AG08395 (cell line): ENCODE data around the gene P2RY2.
"Not testable (repeated sequence)": the region's sequence is repeated elsewhere in the genome, so short reads cannot be mapped to it uniquely, and the experiment has no call there.

Experiments
- DNase-seq: peaks from one replicate; pipeline ENCODE4 v3.0.0; 2012; ENCODE audit warnings: mixed read lengths, low spot score

The P2RY2 gene

DNA sequence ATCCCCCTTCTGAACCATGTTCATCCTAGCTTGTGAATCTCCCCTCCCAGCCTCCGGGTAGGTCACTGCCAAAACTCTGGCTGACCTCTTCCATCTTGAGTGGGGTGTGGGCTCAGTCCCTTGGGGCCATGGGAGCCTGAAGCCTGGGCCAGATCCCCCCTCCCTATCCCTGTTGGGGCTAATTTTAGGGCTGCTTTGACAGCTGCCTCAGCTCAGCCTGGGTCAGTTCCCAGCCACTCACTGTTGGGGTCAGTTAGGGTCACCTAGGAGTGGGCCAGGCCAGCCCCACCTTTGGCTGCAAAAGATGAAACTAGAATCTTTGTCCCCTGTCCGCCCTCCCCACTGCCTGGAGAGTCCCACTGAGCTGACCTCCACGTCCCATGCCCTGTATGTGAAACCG, 29.8 kb upstream of the P2RY2 start:
- DNase-seq: no peak

- DNase-seq: no peak
Measured at GRCh38 chr11:73189315-73189714, 28.8 kb upstream of the P2RY2 start.

DNA sequence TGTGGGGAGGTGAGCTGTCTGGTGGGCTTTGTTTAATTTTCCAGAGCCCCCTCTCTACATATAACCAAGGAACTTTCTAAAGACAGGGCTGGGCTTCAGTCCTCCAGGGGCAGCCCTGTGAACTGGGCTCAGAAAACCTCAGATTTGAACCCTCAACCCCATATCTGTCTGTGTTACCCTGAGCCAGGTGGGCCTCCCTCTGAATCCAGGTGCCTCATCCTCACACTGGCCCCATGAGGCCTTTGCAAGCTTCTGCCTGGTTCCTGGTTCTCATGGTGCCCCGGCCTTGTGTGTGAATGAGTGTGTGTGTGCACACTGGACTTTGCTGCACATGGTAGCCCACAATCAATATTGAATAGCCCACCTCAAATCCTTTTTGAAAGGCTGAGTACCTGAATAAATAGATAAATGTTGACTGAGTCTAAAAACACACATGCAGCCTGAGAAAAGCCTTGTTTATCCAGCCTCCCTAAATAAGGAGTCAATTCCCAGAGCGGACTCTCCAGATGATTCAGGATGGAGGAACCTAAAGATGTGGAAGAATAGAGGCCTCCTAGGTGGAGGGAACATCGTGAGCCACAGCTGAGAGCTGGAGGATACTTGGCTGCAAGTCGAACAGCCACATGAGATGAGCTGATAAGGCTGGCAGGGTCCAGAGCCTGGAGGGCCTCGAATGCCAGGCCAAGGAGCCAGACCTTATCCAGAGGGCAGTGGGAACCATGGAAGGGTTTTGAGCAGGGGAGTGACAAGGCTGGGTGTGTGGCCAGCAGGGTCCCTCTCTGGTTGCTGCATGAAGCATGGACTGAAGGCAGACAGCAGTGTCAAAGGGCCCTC, 28.1 kb upstream of the P2RY2 start:
- DNase-seq: no peak

- DNase-seq: no peak
Measured at GRCh38 chr11:73190557-73190885, 27.6 kb upstream of the P2RY2 start.

DNA sequence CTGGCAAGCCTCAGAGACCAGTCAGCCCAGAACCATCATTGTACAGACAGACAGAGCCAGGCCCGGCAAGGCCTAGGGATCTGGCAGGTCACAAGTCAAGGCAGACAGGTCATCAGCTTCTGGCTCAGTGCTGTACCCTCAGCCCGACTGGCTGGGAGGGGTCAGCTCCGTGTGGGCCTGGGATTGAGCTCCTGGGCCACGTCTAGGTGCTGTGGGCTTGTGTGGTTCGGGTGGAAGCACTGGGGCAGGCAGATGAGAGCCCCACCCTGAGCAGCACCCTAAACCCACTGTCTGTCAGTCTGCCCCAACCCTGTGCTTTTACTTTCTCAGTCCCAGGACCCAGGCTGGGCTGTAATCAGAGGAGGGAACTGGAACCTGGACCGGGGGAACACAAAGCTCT, 26.9 kb upstream of the P2RY2 start:
- no peak for DNase-seq

DNA sequence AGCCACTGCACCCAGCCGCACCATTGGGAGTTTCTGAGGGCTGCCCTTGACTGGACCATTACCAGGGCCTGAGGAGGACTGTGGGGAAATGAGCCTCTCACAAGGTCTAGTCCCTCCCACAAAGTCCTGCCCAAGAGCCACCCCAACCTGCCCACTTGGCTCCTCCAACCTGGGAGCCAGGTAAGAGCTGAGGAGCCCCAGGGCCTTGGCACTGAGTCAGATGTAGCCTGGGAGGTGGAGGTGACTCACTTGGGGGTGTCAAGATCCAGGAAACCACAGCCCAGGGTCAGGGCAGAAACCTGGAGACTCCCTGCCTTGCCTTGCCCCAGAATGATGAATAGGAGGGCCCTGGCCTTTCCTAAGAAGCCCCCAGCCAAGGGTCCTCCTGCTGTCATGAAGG, 25.8 kb upstream of the P2RY2 start:
- no peak for DNase-seq

- no peak for DNase-seq
Measured at GRCh38 chr11:73193251-73194033, 24.6 kb upstream of the P2RY2 start.

DNA sequence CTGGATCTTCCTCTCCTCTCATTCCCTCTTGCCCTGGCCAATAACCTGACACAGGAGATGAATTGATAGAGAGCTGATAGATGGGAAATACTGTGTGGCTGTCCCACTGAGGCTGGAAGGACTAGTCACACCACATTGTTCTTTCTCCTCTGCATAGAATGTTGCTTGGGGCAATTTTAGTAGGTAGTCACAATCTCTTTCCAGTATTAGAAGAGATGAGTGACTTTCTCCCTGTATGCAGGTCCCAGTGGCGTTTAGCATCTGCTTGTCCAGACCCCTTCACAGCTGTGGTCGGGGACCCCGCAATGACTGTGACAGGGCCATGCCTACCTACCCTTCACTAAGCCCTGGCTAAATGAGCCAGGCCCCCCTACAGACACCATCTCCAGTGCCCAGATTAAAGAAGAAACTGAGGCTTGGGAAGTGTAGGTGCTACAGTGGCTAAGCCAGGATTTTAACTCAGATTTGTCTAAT, 24.0 kb upstream of the P2RY2 start:
- DNase-seq: no peak

GRCh38 chr11:73194593-73194992, 23.5 kb upstream of the P2RY2 start:
- no peak for DNase-seq

GRCh38 chr11:73195191-73196007, 22.7 kb upstream of the P2RY2 start:
- DNase-seq: no peak

- DNase-seq: no peak
Measured at GRCh38 chr11:73196576-73196975, 21.5 kb upstream of the P2RY2 start.

DNA sequence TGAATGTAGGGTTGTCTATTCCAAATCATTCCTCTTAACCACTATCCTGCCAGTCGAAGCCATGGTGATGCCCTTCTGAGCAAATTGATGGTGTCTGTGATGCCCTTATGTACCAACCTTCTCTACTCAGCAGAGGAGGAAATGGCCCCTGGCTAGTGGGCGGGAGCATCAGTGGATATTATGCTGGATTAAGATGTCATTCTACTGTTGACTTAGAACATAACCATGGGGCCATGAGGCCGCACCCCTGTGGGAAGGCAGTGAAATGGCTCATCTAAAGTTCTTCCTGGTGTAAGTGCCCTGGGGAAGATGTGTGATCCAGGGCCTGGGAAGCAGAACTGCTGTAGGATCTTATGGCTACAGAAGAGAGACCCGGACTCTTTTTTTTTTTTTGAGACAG, 20.7 kb upstream of the P2RY2 start:
- no peak for DNase-seq

GRCh38 chr11:73197787-73198186, 20.3 kb upstream of the P2RY2 start:
- DNase-seq: not testable (repeated sequence)

DNA sequence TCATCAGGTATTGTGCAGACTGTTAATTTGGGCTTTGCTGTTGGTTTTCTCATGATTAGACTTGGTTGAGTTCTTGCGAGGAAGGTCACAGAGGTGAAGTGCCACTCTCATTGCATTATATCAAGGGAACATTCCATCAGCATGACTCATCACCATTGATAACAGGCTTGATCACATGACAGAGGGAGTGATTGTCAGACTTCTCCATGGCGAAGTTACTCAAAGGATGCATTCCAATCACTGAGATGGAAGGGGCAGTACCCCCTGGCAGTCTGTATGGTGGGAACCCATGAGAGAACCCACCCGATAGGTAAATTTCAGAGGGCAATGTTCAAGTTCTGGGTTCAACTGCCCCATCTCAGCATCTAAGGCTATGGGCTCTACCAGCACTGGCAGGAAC, 19.4 kb upstream of the P2RY2 start:
- no peak for DNase-seq

- no peak for DNase-seq
Measured at GRCh38 chr11:73199446-73199845, 18.6 kb upstream of the P2RY2 start.

- no peak for DNase-seq
Measured at GRCh38 chr11:73200256-73200655, 17.8 kb upstream of the P2RY2 start.

DNA sequence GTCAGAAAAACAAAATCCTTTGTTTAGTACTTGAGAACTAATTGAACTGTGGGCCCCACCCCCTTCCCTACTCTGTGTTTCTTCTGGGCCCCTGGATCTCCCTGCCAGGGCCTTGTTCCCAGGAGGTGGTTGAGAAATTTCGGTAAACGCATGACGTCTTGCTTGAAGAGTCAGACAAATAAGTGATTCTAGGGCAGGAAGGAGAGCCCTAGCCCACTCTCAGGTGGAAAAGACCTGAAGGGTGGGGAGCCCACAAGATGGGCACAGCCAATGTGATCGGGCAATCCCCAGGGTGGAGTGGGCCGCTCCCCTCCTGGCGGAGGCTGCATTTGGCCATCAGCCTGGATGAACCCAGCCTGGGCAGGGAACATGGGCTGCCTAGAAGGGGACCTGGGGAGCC, 16.8 kb upstream of the P2RY2 start:
- no peak for DNase-seq

DNA sequence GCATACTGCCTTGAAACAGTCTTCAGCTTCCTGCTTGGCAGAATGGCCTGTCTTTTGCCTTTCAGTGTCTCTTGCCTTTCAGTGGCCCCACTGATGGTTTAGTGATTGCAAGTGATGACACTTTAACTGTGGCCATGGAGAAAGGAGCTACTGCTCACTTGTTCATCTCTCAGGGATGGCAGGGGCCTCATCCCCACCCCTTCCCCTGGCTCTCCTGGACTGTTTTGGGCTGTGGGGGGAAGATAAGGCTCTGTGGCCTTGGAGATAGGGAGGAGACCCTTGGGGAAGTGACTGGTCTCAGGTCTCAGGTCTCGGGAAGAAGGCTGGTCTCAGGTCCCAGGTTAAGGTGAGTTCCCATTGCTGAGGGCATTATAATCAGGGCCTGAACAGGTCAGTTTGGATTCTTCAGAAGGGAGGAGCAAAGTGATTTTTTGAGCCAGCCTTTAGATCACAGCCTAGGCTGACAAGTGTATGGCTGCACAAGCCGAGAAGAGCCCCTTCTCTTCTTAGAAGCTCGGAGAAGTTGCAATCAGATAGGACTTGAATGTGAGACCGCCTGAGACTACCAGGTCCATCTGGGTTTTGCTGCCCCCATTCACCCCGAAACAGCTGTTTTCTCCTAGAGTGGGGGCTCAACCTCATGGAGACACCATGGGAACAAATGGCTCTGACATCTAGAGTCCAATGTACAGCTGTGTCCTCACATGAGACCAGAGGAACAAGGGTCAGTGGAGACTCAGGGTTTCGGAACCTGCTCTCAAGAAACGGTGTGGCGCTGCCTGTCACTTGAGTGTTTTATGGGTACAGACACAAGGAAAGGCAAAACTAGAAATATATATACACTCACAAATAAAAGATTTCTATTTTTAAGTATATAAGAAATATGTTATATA, 15.9 kb upstream of the P2RY2 start:
- DNase-seq: no peak

DNA sequence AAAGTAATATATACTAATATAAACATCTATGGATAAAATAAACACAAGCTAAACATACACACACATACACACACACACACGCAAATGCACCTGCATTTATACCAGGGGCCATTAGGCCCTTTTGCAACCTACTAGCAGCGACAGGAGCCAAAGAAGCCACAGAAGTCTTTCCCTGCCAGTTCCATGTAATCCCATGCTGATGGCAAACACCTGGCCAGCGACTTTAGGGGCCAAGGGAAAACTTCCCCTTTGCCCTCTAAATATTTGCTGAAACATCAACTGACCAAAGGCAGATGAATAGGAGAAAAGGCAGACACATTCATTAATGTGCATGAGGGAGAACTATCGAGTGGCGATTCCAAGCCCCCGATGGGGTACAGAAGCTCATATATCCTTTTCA, 14.8 kb upstream of the P2RY2 start:
- DNase-seq: no peak

- no peak for DNase-seq
Measured at GRCh38 chr11:73203790-73204189, 14.3 kb upstream of the P2RY2 start.

- DNase-seq: no peak
Measured at GRCh38 chr11:73204711-73205121, 13.4 kb upstream of the P2RY2 start.
